ENCODE results near the gene OGFOD3.

GRCh38 chr17:82443465-82444283 lies 25.3 kb upstream of the OGFOD3 start:
- TF ChIP-seq POLR2A (IDR thresholded peaks at IDR 0.05; ENCODE audit: low read length), result no peak
- no peak for TF ChIP-seq GATA1 (IDR thresholded peaks at IDR 0.05; ENCODE audit: low read depth, low read length)
